ENCODE results near the gene SNX20.
A peak's percentile ranks its signal among the peaks of the same experiment; 100 is the strongest.

SNX20 gene

GRCh38 chr16:50678531-50678930, 2.6 kb downstream of the SNX20 start:
- Histone ChIP-seq H3K4me2 (ENCODE audit: insufficient read depth, low read length, poor library complexity, severe bottlenecking) (no peak overlapping the region), H3K27me3 (ENCODE audit: control insufficient read depth in 3 of 3, insufficient read depth in 3 of 3, low read depth in 1 of 3, low read length in 3 of 3) (no peaks in the 10 kb centered on the region), H2BK5ac (ENCODE audit: low read length) (no peak overlapping the region), H3K79me1 (ENCODE audit: low read depth, low read length) (no peaks in the 10 kb centered on the region), H3K14ac (ENCODE audit: low read length) (no peak overlapping the region), H3K4ac (ENCODE audit: low read length) (no peak overlapping the region), H2AK5ac (ENCODE audit: low read depth, low read length) (no peak overlapping the region), H3K4me1 (ENCODE audit: control insufficient read depth in 2 of 2, insufficient read depth in 1 of 2, low read depth in 1 of 2, low read length in 2 of 2) (no peaks in the 10 kb centered on the region), H3K23ac (ENCODE audit: low read depth, low read length, poor library complexity) (no peak overlapping the region), H3K9ac (ENCODE audit: low read depth, low read length, poor library complexity) (no peak overlapping the region), H2BK12ac (ENCODE audit: low read length) (no peak overlapping the region), H2AFZ (ENCODE audit: low read length) (no peak overlapping the region), H3K36me3 (replicated peaks in 1 of 2; ENCODE audit: control insufficient read depth in 2 of 2, insufficient read depth in 2 of 2, low read length in 2 of 2) (no peaks in the 10 kb centered on the region), H3K9me3 (replicated peaks in 1 of 2; ENCODE audit: control insufficient read depth in 2 of 2, insufficient read depth in 1 of 2, low read depth in 1 of 2, low read length in 2 of 2) (no peaks in the 10 kb centered on the region), H3K4me3 (ENCODE audit: low read length in 2 of 2) (no peak overlapping the region), H3K18ac (ENCODE audit: low read length) (no peak overlapping the region), H3K27ac (replicated peaks; ENCODE audit: low read length) (no peak overlapping the region), H2BK15ac (ENCODE audit: low read length) (no peak overlapping the region), H2BK120ac (ENCODE audit: low read depth, low read length) (no peak overlapping the region), H4K91ac (ENCODE audit: low read depth, low read length, poor library complexity) (no peak overlapping the region), H4K8ac (ENCODE audit: low read depth, low read length) (no peak overlapping the region)
- WGBS, 2 donors (ENCODE audit: extremely low coverage in 2 of 2, insufficient read length in 2 of 2, insufficient replicate concordance in 1 of 2), result no CpG with 5 or more reads among the region's 3 CpGs
- no peak for DNase-seq (ENCODE audit: low spot score)

GRCh38 chr16:50677351-50677750, 3.8 kb downstream of the SNX20 start:
- no CpG with 5 or more reads among the region's 7 CpGs for WGBS, 2 donors (ENCODE audit: extremely low coverage in 2 of 2, insufficient read length in 2 of 2, insufficient replicate concordance in 1 of 2)

GRCh38 chr16:50676684-50677225, 4.4 kb downstream of the SNX20 start:
- H3K79me1 ChIP-seq (ENCODE audit: low read depth, low read length), result no peaks in the 10 kb centered on the region
- peak overlapping the region; percentile 30 for H2AK5ac ChIP-seq (ENCODE audit: low read depth, low read length)
- no peak overlapping the region for H3K9ac ChIP-seq (ENCODE audit: low read depth, low read length, poor library complexity)
- H2BK12ac ChIP-seq (ENCODE audit: low read length), result no peak overlapping the region
- no peak overlapping the region for H2AFZ ChIP-seq (ENCODE audit: low read length)
- H3K36me3 ChIP-seq (replicated peaks in 1 of 2; ENCODE audit: control insufficient read depth in 2 of 2, insufficient read depth in 2 of 2, low read length in 2 of 2), result no peaks in the 10 kb centered on the region
- no peak overlapping the region for H3K18ac ChIP-seq (ENCODE audit: low read length)
- H3K27me3 ChIP-seq (ENCODE audit: control insufficient read depth in 3 of 3, insufficient read depth in 3 of 3, low read depth in 1 of 3, low read length in 3 of 3), result no peaks in the 10 kb centered on the region
- H3K23ac ChIP-seq (ENCODE audit: low read depth, low read length, poor library complexity), result no peak overlapping the region
- H3K27ac ChIP-seq (replicated peaks; ENCODE audit: low read length), result no peak overlapping the region
- H4K8ac ChIP-seq (ENCODE audit: low read depth, low read length), result no peak overlapping the region
- no peaks in the 10 kb centered on the region for H3K4me1 ChIP-seq (ENCODE audit: control insufficient read depth in 2 of 2, insufficient read depth in 1 of 2, low read depth in 1 of 2, low read length in 2 of 2)
- no peak overlapping the region for H2BK15ac ChIP-seq (ENCODE audit: low read length)
- H3K14ac ChIP-seq (ENCODE audit: low read length), result no peak overlapping the region
- H2BK120ac ChIP-seq (ENCODE audit: low read depth, low read length), result no peak overlapping the region
- peaks cover 8 to 11% of the 10 kb centered on the region in 2 donors for H3K9me3 ChIP-seq (replicated peaks in 1 of 2; ENCODE audit: control insufficient read depth in 2 of 2, insufficient read depth in 1 of 2, low read depth in 1 of 2, low read length in 2 of 2)
- no peak overlapping the region for H3K4me2 ChIP-seq (ENCODE audit: insufficient read depth, low read length, poor library complexity, severe bottlenecking)
- WGBS, 2 donors (ENCODE audit: extremely low coverage in 2 of 2, insufficient read length in 2 of 2, insufficient replicate concordance in 1 of 2), result no CpG with 5 or more reads among the region's 9 CpGs
- H4K91ac ChIP-seq (ENCODE audit: low read depth, low read length, poor library complexity), result no peak overlapping the region
- no peak overlapping the region for H2BK5ac ChIP-seq (ENCODE audit: low read length)
- H3K4ac ChIP-seq (ENCODE audit: low read length), result no peak overlapping the region
- no peak for DNase-seq (ENCODE audit: low spot score)
- no peak overlapping the region for H3K4me3 ChIP-seq (ENCODE audit: low read length in 2 of 2)

More at GRCh38 chr16:50677351-50677750, 3.8 kb downstream of the SNX20 start:
- Histone ChIP-seq H3K18ac (ENCODE audit: low read length) (no peak overlapping the region), H2BK12ac (ENCODE audit: low read length) (no peak overlapping the region), H3K4ac (ENCODE audit: low read length) (no peak overlapping the region), H2BK15ac (ENCODE audit: low read length) (no peak overlapping the region), H3K9ac (ENCODE audit: low read depth, low read length, poor library complexity) (no peak overlapping the region), H3K4me2 (ENCODE audit: insufficient read depth, low read length, poor library complexity, severe bottlenecking) (no peak overlapping the region), H4K8ac (ENCODE audit: low read depth, low read length) (no peak overlapping the region), H3K23ac (ENCODE audit: low read depth, low read length, poor library complexity) (no peak overlapping the region), H3K79me1 (ENCODE audit: low read depth, low read length) (no peaks in the 10 kb centered on the region), H2BK5ac (ENCODE audit: low read length) (peak overlapping the region; percentile 47), H3K4me3 (ENCODE audit: low read length in 2 of 2) (no peak overlapping the region), H2BK120ac (ENCODE audit: low read depth, low read length) (no peak overlapping the region), H3K14ac (ENCODE audit: low read length) (no peak overlapping the region), H3K27me3 (ENCODE audit: control insufficient read depth in 3 of 3, insufficient read depth in 3 of 3, low read depth in 1 of 3, low read length in 3 of 3) (no peaks in the 10 kb centered on the region), H3K4me1 (ENCODE audit: control insufficient read depth in 2 of 2, insufficient read depth in 1 of 2, low read depth in 1 of 2, low read length in 2 of 2) (no peaks in the 10 kb centered on the region), H3K27ac (replicated peaks; ENCODE audit: low read length) (no peak overlapping the region), H3K9me3 (replicated peaks in 1 of 2; ENCODE audit: control insufficient read depth in 2 of 2, insufficient read depth in 1 of 2, low read depth in 1 of 2, low read length in 2 of 2) (peaks cover 2 to 5% of the 10 kb centered on the region in 2 donors), H2AFZ (ENCODE audit: low read length) (no peak overlapping the region), H4K91ac (ENCODE audit: low read depth, low read length, poor library complexity) (no peak overlapping the region), H2AK5ac (ENCODE audit: low read depth, low read length) (no peak overlapping the region), H3K36me3 (replicated peaks in 1 of 2; ENCODE audit: control insufficient read depth in 2 of 2, insufficient read depth in 2 of 2, low read length in 2 of 2) (no peaks in the 10 kb centered on the region)
- no peak for DNase-seq (ENCODE audit: low spot score)

GRCh38 chr16:50675686-50676610, 5.2 kb downstream of the SNX20 start:
- H3K4me1 ChIP-seq (ENCODE audit: control insufficient read depth in 2 of 2, insufficient read depth in 1 of 2, low read depth in 1 of 2, low read length in 2 of 2), result no peaks in the 10 kb centered on the region
- H3K36me3 ChIP-seq (replicated peaks in 1 of 2; ENCODE audit: control insufficient read depth in 2 of 2, insufficient read depth in 2 of 2, low read length in 2 of 2), result no peaks in the 10 kb centered on the region
- no peak overlapping the region for H3K4me2 ChIP-seq (ENCODE audit: insufficient read depth, low read length, poor library complexity, severe bottlenecking)
- H2AFZ ChIP-seq (ENCODE audit: low read length), result no peak overlapping the region
- no peak overlapping the region for H3K14ac ChIP-seq (ENCODE audit: low read length)
- no peak overlapping the region for H4K91ac ChIP-seq (ENCODE audit: low read depth, low read length, poor library complexity)
- peaks cover 10 to 15% of the 10 kb centered on the region in 2 donors for H3K9me3 ChIP-seq (replicated peaks in 1 of 2; ENCODE audit: control insufficient read depth in 2 of 2, insufficient read depth in 1 of 2, low read depth in 1 of 2, low read length in 2 of 2)
- H3K18ac ChIP-seq (ENCODE audit: low read length), result peak overlapping the region; percentile 35
- peak overlapping the region; percentile 21 for H2BK15ac ChIP-seq (ENCODE audit: low read length)
- no peaks in the 10 kb centered on the region for H3K27me3 ChIP-seq (ENCODE audit: control insufficient read depth in 3 of 3, insufficient read depth in 3 of 3, low read depth in 1 of 3, low read length in 3 of 3)
- no peak overlapping the region for H3K4me3 ChIP-seq (ENCODE audit: low read length in 2 of 2)
- H3K27ac ChIP-seq (replicated peaks; ENCODE audit: low read length), result no peak overlapping the region
- no peak overlapping the region for H2BK120ac ChIP-seq (ENCODE audit: low read depth, low read length)
- no peak overlapping the region for H4K8ac ChIP-seq (ENCODE audit: low read depth, low read length)
- no peak overlapping the region for H2BK12ac ChIP-seq (ENCODE audit: low read length)
- no peak for DNase-seq (ENCODE audit: low spot score)
- H2BK5ac ChIP-seq (ENCODE audit: low read length), result no peak overlapping the region
- H3K9ac ChIP-seq (ENCODE audit: low read depth, low read length, poor library complexity), result no peak overlapping the region
- no CpG with 5 or more reads among the region's 23 CpGs for WGBS, 2 donors (ENCODE audit: extremely low coverage in 2 of 2, insufficient read length in 2 of 2, insufficient replicate concordance in 1 of 2)
- no peak overlapping the region for H2AK5ac ChIP-seq (ENCODE audit: low read depth, low read length)
- H3K4ac ChIP-seq (ENCODE audit: low read length), result no peak overlapping the region
- no peak overlapping the region for H3K23ac ChIP-seq (ENCODE audit: low read depth, low read length, poor library complexity)
- no peaks in the 10 kb centered on the region for H3K79me1 ChIP-seq (ENCODE audit: low read depth, low read length)
